K562 treated with DMSO at 1 percent for 24 hours (cell line): ENCODE data around the gene CBR1. TPM values are rescaled to one million over a fixed set of nuclear protein-coding genes. Genes with fewer than 3 reads are reported as not detected.

Experiments
- total RNA-seq: library from RNA; unstranded; fragments of 300-600 nt; gene quantifications from 2 replicates; pipeline ENCODE4 v1.2.3, GENCODE V29; 2022; ENCODE audit warnings: low read depth; ENCODE audit not compliant: insufficient read depth

CBR1 gene
- 30.5 and 32.6 TPM in 2 replicates for total RNA-seq

GRCh38 chr21:36069713-36070583, at the start of gene CBR1:
Gene CBR1 (plus strand): TSS chr21:36070024. CDS start chr21:36070116, 92 bp downstream.

GRCh38 chr21:36060159-36060921, 9.5 kb upstream of the CBR1 start, which contains the start of gene SETD4:
Gene SETD4 (minus strand): TSS chr21:36060526. CDS start chr21:36058888, 1,638 bp downstream.

Other genes with a start within 250 kb of the CBR1 start
- 8.2 and 10.1 TPM in 2 replicates for gene SETD4, start 9.5 kb upstream of the CBR1 start, total RNA-seq
- not detected in 2 replicates for gene CBR3, start 65.1 kb downstream of the CBR1 start, total RNA-seq
- 2.6 and 4.9 TPM in 2 replicates for gene DOP1B, start 86.8 kb downstream of the CBR1 start, total RNA-seq